Astrocyte (in vitro differentiated cells and primary cell): ENCODE results near the gene TH. TPM values are rescaled to one million over a fixed set of nuclear protein-coding genes. Genes with fewer than 3 reads are reported as not detected.

Experiments
- DNase-seq: peaks from one replicate; pipeline ENCODE4 v3.0.0-alpha.2; 2010; ENCODE audit warnings: low read depth
- FAIRE-seq: peaks from 2 replicates; lab custom pipeline; 2011; peaks lifted over from hg19 to GRCh38; lab: Jason Lieb, UNC
- H2AFZ ChIP-seq: 2 replicates; pipeline ENCODE4 v1.6.0; 2012; ENCODE audit warnings: low read depth, low read length, inconsistent platforms
- H3K27ac ChIP-seq: 2 replicates; pipeline ENCODE4 v1.5.1; 2011; ENCODE audit warnings: low read depth, low read length, inconsistent platforms
- H3K27me3 ChIP-seq: 2 replicates; pipeline ENCODE4 v1.6.0; 2011; ENCODE audit warnings: low read length, inconsistent platforms; ENCODE audit not compliant: insufficient read depth
- H3K36me3 ChIP-seq: 2 replicates; pipeline ENCODE4 v1.5.1; 2011; ENCODE audit warnings: low read length, inconsistent platforms; ENCODE audit not compliant: insufficient read depth
- H3K4me1 ChIP-seq: 2 replicates; pipeline ENCODE4 v1.5.1; 2011; ENCODE audit warnings: low read length, inconsistent platforms; ENCODE audit not compliant: insufficient read depth
- H3K4me2 ChIP-seq: 2 replicates; pipeline ENCODE4 v1.6.0; 2012; ENCODE audit warnings: low read length, inconsistent platforms
- H3K4me3 ChIP-seq: 2 replicates; pipeline ENCODE4 v1.5.1; 2011; ENCODE audit warnings: low read depth, mild to moderate bottlenecking, low read length, inconsistent platforms; ENCODE audit not compliant: insufficient read depth
- H3K79me2 ChIP-seq: 2 replicates; pipeline ENCODE4 v1.6.0; 2012; ENCODE audit warnings: mild to moderate bottlenecking, low read length, inconsistent platforms; ENCODE audit not compliant: insufficient read depth
- H3K9ac ChIP-seq: 2 replicates; pipeline ENCODE4 v1.6.0; 2012; ENCODE audit warnings: mild to moderate bottlenecking, low read length, inconsistent platforms
- H3K9me3 ChIP-seq: 2 replicates; pipeline ENCODE4 v1.5.1; 2012; ENCODE audit warnings: low read depth, mild to moderate bottlenecking, low read length, inconsistent platforms; ENCODE audit not compliant: insufficient read depth
- H4K20me1 ChIP-seq: 2 replicates; pipeline ENCODE4 v1.6.0; 2012; ENCODE audit warnings: low read length, inconsistent platforms; ENCODE audit not compliant: insufficient read depth
- H3K27ac Mint-ChIP-seq: one replicate; pipeline ENCODE4 v1.8.0; 2021; ENCODE audit warnings: mild to moderate bottlenecking, mixed read lengths; ENCODE audit not compliant: unreplicated experiment
- H3K27me3 Mint-ChIP-seq: one replicate; pipeline ENCODE4 v1.8.0; 2021; ENCODE audit warnings: low read depth, mixed read lengths; ENCODE audit not compliant: unreplicated experiment
- H3K36me3 Mint-ChIP-seq: one replicate; pipeline ENCODE4 v1.8.0; 2021; ENCODE audit warnings: low read depth, mixed read lengths; ENCODE audit not compliant: unreplicated experiment
- H3K4me1 Mint-ChIP-seq: one replicate; pipeline ENCODE4 v1.8.0; 2021; ENCODE audit warnings: low read depth, mixed read lengths; ENCODE audit not compliant: unreplicated experiment
- H3K4me3 Mint-ChIP-seq: one replicate; pipeline ENCODE4 v1.8.0; 2021; ENCODE audit warnings: mild to moderate bottlenecking, moderate library complexity, mixed read lengths; ENCODE audit not compliant: unreplicated experiment
- H3K9me3 Mint-ChIP-seq: one replicate; pipeline ENCODE4 v1.8.0; 2021; ENCODE audit warnings: mild to moderate bottlenecking, mixed read lengths; ENCODE audit not compliant: unreplicated experiment
- CTCF ChIP-seq: IDR thresholded peaks from 2 replicates; pipeline ENCODE4 v1.5.1; 2011; ENCODE audit warnings: low read depth, mild to moderate bottlenecking, inconsistent platforms, low read length, moderate library complexity; ENCODE audit not compliant: insufficient read depth
- EZH2 ChIP-seq: IDR thresholded peaks from 2 replicates; pipeline ENCODE4 v1.6.1; 2012; ENCODE audit warnings: mild to moderate bottlenecking, low read length, inconsistent platforms; ENCODE audit not compliant: insufficient read depth
- total RNA-seq: library from RNA; stranded (reverse); gene quantifications from 2 replicates; pipeline ENCODE4 v1.2.1, GENCODE V29; 2021

TH gene
- total RNA-seq, 1 donor from 2014 or later, result not detected

- H3K27ac ChIP-seq, result no peak within 1 kb of the TSS
- no peak within 1 kb of the TSS for H3K4me3 Mint-ChIP-seq
- TF ChIP-seq EZH2 (no peak), CTCF (no peak)
- no peak within 1 kb of the TSS for H3K9ac ChIP-seq
- no peaks in the 10 kb centered on the region for H3K4me1 Mint-ChIP-seq
- H4K20me1 ChIP-seq, result no peaks in the 10 kb centered on the region
- H3K4me1 ChIP-seq, result no peaks in the 10 kb centered on the region
- no peak within 1 kb of the TSS for H3K27ac Mint-ChIP-seq
- no peaks in the 10 kb centered on the region for H3K9me3 Mint-ChIP-seq
- DNase-seq (no peak), FAIRE-seq (no peak)
- H3K4me2 ChIP-seq, result no peak within 1 kb of the TSS
- H3K36me3 ChIP-seq, result no peaks in the 10 kb centered on the region
- no peaks in the 10 kb centered on the region for H3K79me2 ChIP-seq
- no peak within 1 kb of the TSS for H3K4me3 ChIP-seq
- H3K9me3 ChIP-seq, result no peaks in the 10 kb centered on the region
- no peak within 1 kb of the TSS for H2AFZ ChIP-seq
- peaks cover 23% of the 10 kb centered on the region for H3K27me3 Mint-ChIP-seq
- no peaks in the 10 kb centered on the region for H3K36me3 Mint-ChIP-seq
- H3K27me3 ChIP-seq, result no peaks in the 10 kb centered on the region
These were observed 10.8 kb downstream of the TH start, which contains the start of gene INS for GRCh38 chr11:2160736-2161259. Gene INS (minus strand): TSS chr11:2161209. CDS start chr11:2160971, 238 bp downstream.

GRCh38 chr11:2159536-2160413 lies 11.8 kb downstream of the TH start:
- no peak overlapping the region for H2AFZ ChIP-seq
- DNase-seq (no peak), FAIRE-seq (no peak)
- no peak overlapping the region for H3K4me2 ChIP-seq
- no peaks in the 10 kb centered on the region for H3K4me1 Mint-ChIP-seq
- TF ChIP-seq CTCF (no peak), EZH2 (no peak)
- H3K36me3 ChIP-seq, result no peaks in the 10 kb centered on the region
- H3K9ac ChIP-seq, result no peak overlapping the region
- no peak overlapping the region for H3K27ac ChIP-seq
- no peaks in the 10 kb centered on the region for H3K79me2 ChIP-seq
- H3K4me1 ChIP-seq, result no peaks in the 10 kb centered on the region
- H3K9me3 Mint-ChIP-seq, result no peaks in the 10 kb centered on the region
- H3K4me3 ChIP-seq, result no peak overlapping the region
- H4K20me1 ChIP-seq, result no peaks in the 10 kb centered on the region
- H3K27me3 ChIP-seq, result no peaks in the 10 kb centered on the region
- peaks cover 22% of the 10 kb centered on the region for H3K27me3 Mint-ChIP-seq
- no peaks in the 10 kb centered on the region for H3K36me3 Mint-ChIP-seq
- H3K9me3 ChIP-seq, result no peaks in the 10 kb centered on the region
- no peak overlapping the region for H3K4me3 Mint-ChIP-seq
- H3K27ac Mint-ChIP-seq, result no peak overlapping the region
